Stimulated activated CD4-positive, alpha-beta T cell treated with anti-CD3 and anti-CD28 coated beads, Interleukin-1b, Interleukin-23, amount 100 ng/mL, for 1 hour (primary cell): ENCODE data around the gene MLC1.

Experiments used
- DNase-seq, 2 donors: peaks; one replicate each; pipeline ENCODE4 v3.0.0-alpha.2; 2020; ENCODE audit warnings: low read depth in 2 of 2

MLC1 gene

GRCh38 chr22:50035976-50036724, 49.1 kb downstream of the MLC1 start:
- no peak for DNase-seq

GRCh38 chr22:50035131-50035881, 49.9 kb downstream of the MLC1 start:
- DNase-seq = no peak

- DNase-seq = no peak
Observed at GRCh38 chr22:50034126-50035081, 50.8 kb downstream of the MLC1 start.

GRCh38 chr22:50032941-50033601, 52.2 kb downstream of the MLC1 start:
- no peak for DNase-seq

GRCh38 chr22:50032109-50032871, 52.9 kb downstream of the MLC1 start:
- no peak for DNase-seq

- no peak for DNase-seq
Observed at GRCh38 chr22:50031189-50032091, 53.8 kb downstream of the MLC1 start.

- DNase-seq = peak; percentile 49 to 70
Observed at GRCh38 chr22:50030297-50031188, 54.7 kb downstream of the MLC1 start.

- no peak for DNase-seq
Observed at GRCh38 chr22:50027639-50028537, 57.3 kb downstream of the MLC1 start.

GRCh38 chr22:50025993-50026392, 59.2 kb downstream of the MLC1 start:
- DNase-seq = no peak

- DNase-seq = no peak
Observed at GRCh38 chr22:50022171-50022819, 62.9 kb downstream of the MLC1 start.

GRCh38 chr22:50020606-50021005, 64.6 kb downstream of the MLC1 start:
- DNase-seq = no peak

GRCh38 chr22:50019316-50019715, 65.9 kb downstream of the MLC1 start:
- no peak for DNase-seq

- DNase-seq = no peak
Observed at GRCh38 chr22:50018608-50019285, 66.5 kb downstream of the MLC1 start.

- DNase-seq = no peak
Observed at GRCh38 chr22:50017701-50018224, 67.5 kb downstream of the MLC1 start.

- peak in 1 of 2 donors; percentile 53 for DNase-seq
Observed at GRCh38 chr22:50016988-50017700, 68.1 kb downstream of the MLC1 start.
